Colonic mucosa (tissue), 4 donors: Measurements from ENCODE around the gene DNAJC3. TPM values are rescaled to one million over a fixed set of nuclear protein-coding genes. Genes with fewer than 3 reads are reported as not detected.
"Not testable (repeated sequence)": the region's sequence is repeated elsewhere in the genome, so short reads cannot be mapped to it uniquely, and the experiment has no call there.

Experiments used
- DNase-seq: peaks from one replicate; pipeline ENCODE4 v3.0.0-alpha.2; 2020
- H3K27ac ChIP-seq: fragments of 200-600 bp; one replicate; pipeline ENCODE4 v1.8.0; 2021
- H3K27me3 ChIP-seq: fragments of 200-600 bp; one replicate; pipeline ENCODE4 v1.8.0; 2021
- H3K36me3 ChIP-seq: fragments of 200-600 bp; one replicate; pipeline ENCODE4 v1.8.0; 2021
- H3K4me1 ChIP-seq: fragments of 200-600 bp; one replicate; pipeline ENCODE4 v1.8.0; 2021; ENCODE audit warnings: mild to moderate bottlenecking
- H3K4me3 ChIP-seq: fragments of 200-600 bp; one replicate; pipeline ENCODE4 v1.8.0; 2021
- H3K9ac ChIP-seq, 2 donors: one replicate each; pipeline ENCODE4 v1.7.0; 2013; ENCODE audit warnings: control low read depth in 2 of 2, low read depth in 2 of 2, low read length in 2 of 2
- H3K9me3 ChIP-seq: fragments of 200-600 bp; one replicate; pipeline ENCODE4 v1.8.0; 2021
- CTCF ChIP-seq: fragments of 200-600 bp; IDR thresholded peaks from one replicate; pipeline ENCODE4 v1.8.0; 2022; ENCODE audit warnings: antibody characterized with exemption, mild to moderate bottlenecking
- intact Hi-C: fragments of 100-400 bp; cut with DNase I; formaldehyde crosslinking; loops from one replicate; pipeline ENCODE4 v1.14.1; 2022
- total RNA-seq, 2 donors: library from RNA; stranded (reverse); fragmentation: NEBNext Ultra II Directional in 1 of 2; extraction: Animal tissue kit (Norgen Biotek cat#: 25700) in 1 of 2; gene quantifications; one replicate each; pipeline ENCODE4 v1.2.1, GENCODE V29; 2021
- donor health status: healthy.
- donor health status: DM: no; HTN: no; CAD: no.
- donor health status: DM: no; HTN: no; CAD: no.

Gene DNAJC3
- total RNA-seq, 2 donors from 2014 or later = 70.6 to 76.8 TPM

- no peaks in the 10 kb centered on the region for H3K9me3 ChIP-seq
- intact Hi-C loops = no loop called here
- no peak overlapping the region for H3K4me3 ChIP-seq
- TF ChIP-seq CTCF = no peak
- H3K9ac ChIP-seq = no peak overlapping the region
- H3K4me1 ChIP-seq = no peaks in the 10 kb centered on the region
- no peaks in the 10 kb centered on the region for H3K27me3 ChIP-seq
- DNase-seq = no peak
- H3K27ac ChIP-seq = no peak overlapping the region
- H3K36me3 ChIP-seq = no peaks in the 10 kb centered on the region
These were observed 108.0 kb downstream of the DNAJC3 start for GRCh38 chr13:95784900-95785290.

- Histone ChIP-seq H3K9me3 (no peaks in the 10 kb centered on the region), H3K4me1 (no peaks in the 10 kb centered on the region), H3K4me3 (no peak overlapping the region), H3K27ac (no peak overlapping the region), H3K36me3 (peaks cover 4% of the 10 kb centered on the region), H3K9ac (no peak overlapping the region), H3K27me3 (no peaks in the 10 kb centered on the region)
- no peak for DNase-seq
- intact Hi-C loops = no loop called here
- no peak for TF ChIP-seq CTCF
These were observed 110.6 kb downstream of the DNAJC3 start for GRCh38 chr13:95787356-95788099.

- Histone ChIP-seq H3K27me3 (no peaks in the 10 kb centered on the region), H3K36me3 (peaks cover 4% of the 10 kb centered on the region), H3K9ac (no peak overlapping the region), H3K4me1 (no peaks in the 10 kb centered on the region), H3K9me3 (no peaks in the 10 kb centered on the region), H3K27ac (no peak overlapping the region), H3K4me3 (no peak overlapping the region)
- intact Hi-C loops = no loop called here
- no peak for DNase-seq
- no peak for TF ChIP-seq CTCF
These were observed 111.1 kb downstream of the DNAJC3 start for GRCh38 chr13:95788100-95788463.

GRCh38 chr13:95789315-95789714, 112.4 kb downstream of the DNAJC3 start:
- H3K9me3 ChIP-seq, H3K27me3 ChIP-seq, H3K4me1 ChIP-seq, H3K9ac ChIP-seq, intact Hi-C loops, DNase-seq, H3K36me3 ChIP-seq, H3K27ac ChIP-seq, H3K4me3 ChIP-seq: not testable (repeated sequence)

- Histone ChIP-seq H3K4me1 (no peaks in the 10 kb centered on the region), H3K9me3 (no peaks in the 10 kb centered on the region), H3K9ac (no peak overlapping the region), H3K36me3 (peaks cover 4% of the 10 kb centered on the region), H3K27me3 (no peaks in the 10 kb centered on the region), H3K27ac (no peak overlapping the region), H3K4me3 (no peak overlapping the region)
- DNase-seq = no peak
- TF ChIP-seq CTCF = no peak
- intact Hi-C loops = no loop called here
These were observed 114.3 kb downstream of the DNAJC3 start for GRCh38 chr13:95791084-95791722.

- no peak overlapping the region for H3K27ac ChIP-seq
- peaks cover 4% of the 10 kb centered on the region for H3K36me3 ChIP-seq
- no peaks in the 10 kb centered on the region for H3K27me3 ChIP-seq
- no peak overlapping the region for H3K9ac ChIP-seq
- DNase-seq = no peak
- no peaks in the 10 kb centered on the region for H3K9me3 ChIP-seq
- TF ChIP-seq CTCF = no peak
- intact Hi-C loops = no loop called here
- no peak overlapping the region for H3K4me3 ChIP-seq
- H3K4me1 ChIP-seq = no peaks in the 10 kb centered on the region
These were observed 116.1 kb downstream of the DNAJC3 start for GRCh38 chr13:95793018-95793555.
